Left ventricle myocardium inferior (tissue), 1 donor: ENCODE results near the gene DUSP10. TPM values are rescaled to one million over a fixed set of nuclear protein-coding genes. Genes with fewer than 3 reads are reported as not detected.

ENCODE experiments used
- DNase-seq: peaks from one replicate; pipeline ENCODE4 v3.0.0-alpha.2; 2020
- H3K27ac ChIP-seq: fragments of 200-600 bp; replicated peaks from 2 replicates; pipeline ENCODE4 v1.8.0; 2021
- H3K27me3 ChIP-seq: fragments of 200-600 bp; 2 replicates; pipeline ENCODE4 v1.8.0; 2021; ENCODE audit warnings: low read depth
- H3K36me3 ChIP-seq: fragments of 200-600 bp; 2 replicates; pipeline ENCODE4 v1.8.0; 2021
- H3K4me1 ChIP-seq: fragments of 200-600 bp; 2 replicates; pipeline ENCODE4 v1.8.0; 2021
- H3K4me3 ChIP-seq: fragments of 200-600 bp; 2 replicates; pipeline ENCODE4 v1.8.0; 2021; ENCODE audit warnings: mild to moderate bottlenecking, moderate library complexity
- H3K9me3 ChIP-seq: fragments of 200-600 bp; replicated peaks from 2 replicates; pipeline ENCODE4 v1.8.0; 2021
- CTCF ChIP-seq: fragments of 200-600 bp; IDR thresholded peaks from 2 replicates; pipeline ENCODE4 v1.8.0; 2021; ENCODE audit warnings: antibody characterized with exemption, mild to moderate bottlenecking, borderline replicate concordance
- intact Hi-C: fragments of 100-400 bp; cut with micrococcal nuclease; formaldehyde crosslinking; loops from one replicate; pipeline ENCODE4 v1.11.0; 2022
- total RNA-seq: library from RNA; stranded (reverse); fragmentation: NEBNext Ultra II Directional; extraction: Animal tissue kit (Norgen Biotek cat#: 25700); gene quantifications from one replicate; pipeline ENCODE4 v1.2.1, GENCODE V29; 2021
- donor health status: DM: no; HTN: yes; CAD: no; lungs with severe emphysema.

The DUSP10 gene
- total RNA-seq, 1 donor from 2014 or later = 4.6 TPM

DNA sequence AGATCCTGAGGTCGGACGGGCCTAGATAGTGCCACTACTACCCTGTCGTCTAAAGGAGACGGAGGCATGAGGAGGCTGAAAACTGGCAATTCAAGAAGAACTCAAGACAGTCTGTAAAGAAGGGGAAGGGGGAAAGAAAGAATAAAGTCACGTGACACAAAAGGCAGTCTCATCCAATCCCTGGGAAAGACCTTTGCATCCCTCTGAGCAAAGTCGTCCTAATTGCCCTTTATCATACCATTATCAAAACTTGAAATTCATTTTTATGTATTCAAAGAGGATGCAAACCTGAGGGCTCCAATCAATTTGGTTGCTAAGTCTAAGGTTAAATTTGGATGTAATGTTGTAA, 2.2 kb downstream of the DUSP10 start:
- peak overlapping the region; percentile 80 for H3K4me3 ChIP-seq
- H3K9me3 ChIP-seq = no peaks in the 10 kb centered on the region
- peaks cover 55% of the 10 kb centered on the region for H3K4me1 ChIP-seq
- peaks cover 5% of the 10 kb centered on the region for H3K36me3 ChIP-seq
- TF ChIP-seq CTCF = no peak
- no peaks in the 10 kb centered on the region for H3K27me3 ChIP-seq
- no peak for DNase-seq
- no peak overlapping the region for H3K27ac ChIP-seq
- intact Hi-C loops = loop anchor here (10.0 kb wide), 1 partner anchor 195 kb away; no protein-coding TSS in a partner anchor

- H3K27me3 ChIP-seq = no peaks in the 10 kb centered on the region
- DNase-seq = no peak
- H3K9me3 ChIP-seq = no peaks in the 10 kb centered on the region
- no peak overlapping the region for H3K4me3 ChIP-seq
- no peak overlapping the region for H3K27ac ChIP-seq
- intact Hi-C loops = no loop called here
- H3K4me1 ChIP-seq = peaks cover 60% of the 10 kb centered on the region
- TF ChIP-seq CTCF = no peak
- peaks cover 5% of the 10 kb centered on the region for H3K36me3 ChIP-seq
Observed at GRCh38 chr1:221739018-221739676, 2.7 kb downstream of the DUSP10 start.

DNA sequence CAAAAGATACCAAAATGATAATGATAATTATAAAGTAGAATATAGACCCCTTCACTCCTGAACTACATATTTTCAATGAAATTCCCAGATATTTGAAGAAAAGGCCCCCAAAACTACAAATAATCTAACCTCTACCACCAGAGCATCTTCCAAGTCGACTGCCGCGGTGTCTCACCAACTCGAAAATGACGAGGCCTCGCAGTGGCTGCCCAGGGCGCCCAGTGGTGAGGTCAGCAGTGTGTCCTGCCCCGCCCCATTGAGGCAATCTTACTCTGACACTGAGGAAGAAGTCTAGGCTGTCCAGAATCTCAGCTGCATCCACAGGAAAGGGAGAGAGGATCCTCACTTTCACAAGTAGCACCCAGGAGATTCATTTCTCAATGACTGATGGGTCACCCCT, 5.2 kb downstream of the DUSP10 start:
- Histone ChIP-seq H3K9me3 (no peaks in the 10 kb centered on the region), H3K4me3 (no peak overlapping the region), H3K4me1 (peaks cover 63% of the 10 kb centered on the region), H3K27me3 (no peaks in the 10 kb centered on the region), H3K36me3 (peaks cover 5% of the 10 kb centered on the region), H3K27ac (no peak overlapping the region)
- DNase-seq = no peak
- TF ChIP-seq CTCF = no peak
- intact Hi-C loops = no loop called here

DNA sequence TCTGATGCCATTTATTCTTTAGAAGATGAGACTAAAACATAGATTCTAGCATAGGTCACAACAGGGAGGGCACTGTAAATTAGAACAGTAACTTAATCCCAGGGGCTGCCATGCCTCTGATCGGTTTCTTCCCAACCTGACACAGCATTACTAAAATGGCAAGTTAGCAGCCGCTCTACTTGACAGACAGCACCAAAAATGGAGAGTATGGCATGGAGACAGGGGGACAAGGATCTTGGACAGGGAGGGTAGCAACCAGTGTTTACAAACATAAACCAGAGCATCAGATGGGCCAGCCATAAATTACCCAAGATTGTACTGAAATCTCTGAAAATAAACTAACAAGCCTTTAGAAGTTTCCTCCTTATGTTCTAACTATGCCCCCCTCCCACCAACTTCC, 5.9 kb downstream of the DUSP10 start:
- Histone ChIP-seq H3K9me3 (no peaks in the 10 kb centered on the region), H3K27me3 (no peaks in the 10 kb centered on the region), H3K27ac (peak overlapping the region; percentile 33), H3K4me1 (peaks cover 56% of the 10 kb centered on the region), H3K4me3 (no peak overlapping the region), H3K36me3 (peaks cover 5% of the 10 kb centered on the region)
- DNase-seq = no peak
- intact Hi-C loops = no loop called here
- no peak for TF ChIP-seq CTCF

DNA sequence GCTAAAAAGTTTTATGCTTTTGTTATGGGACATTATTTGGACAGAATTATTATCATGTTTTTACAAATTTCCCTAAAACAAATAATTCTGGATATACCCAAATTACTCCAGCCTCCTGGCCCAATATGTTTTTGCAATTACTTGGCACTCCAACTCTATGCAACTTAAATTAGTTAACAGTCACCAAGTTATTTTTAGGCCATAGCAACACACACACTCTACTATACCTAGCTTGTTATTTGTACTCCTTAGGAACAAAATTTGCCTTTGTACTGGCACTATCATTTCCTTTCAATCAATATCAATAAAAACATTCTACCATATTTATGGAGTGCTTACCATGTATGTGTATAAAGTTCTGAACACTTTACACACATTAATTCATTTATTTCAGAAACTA, 7.7 kb downstream of the DUSP10 start:
- intact Hi-C loops = no loop called here
- Histone ChIP-seq H3K4me3 (no peak overlapping the region), H3K9me3 (no peaks in the 10 kb centered on the region), H3K36me3 (peaks cover 5% of the 10 kb centered on the region), H3K4me1 (peaks cover 54% of the 10 kb centered on the region), H3K27me3 (no peaks in the 10 kb centered on the region), H3K27ac (peak overlapping the region; percentile 62)
- TF ChIP-seq CTCF = no peak
- no peak for DNase-seq
